HepG2 (cell line): ENCODE data around the gene EVC.

Experiments
- CBX1 ChIP-seq: IDR thresholded peaks from one replicate; pipeline ENCODE4 v1.6.1; 2016; ENCODE audit warnings: antibody characterized with exemption, low read depth
- EP300 ChIP-seq, 3 experiments: sonication (generic) in 1 of 3; formaldehyde crosslinking in 1 of 3; IDR thresholded peaks; 2 replicates each; pipeline versions ENCODE4 v1.5.1 to v1.6.1; 2011 to 2020; ENCODE audit warnings: low read depth in 2 of 3, low read length in 2 of 3, borderline replicate concordance in 1 of 3, improper control_type of control experiment in 1 of 3, mild to moderate bottlenecking in 1 of 3, missing genetic modification reagents in 1 of 3, moderate library complexity in 1 of 3
- FOXJ3 ChIP-seq: sonication (generic); formaldehyde crosslinking; IDR thresholded peaks from 2 replicates; pipeline ENCODE4 v1.4.0; 2020; ENCODE audit warnings: missing genetic modification reagents, mild to moderate bottlenecking, borderline replicate concordance
- POLR2A ChIP-seq, 2 experiments: IDR thresholded peaks; 2 replicates each; pipeline ENCODE4 v1.6.1; 2011; ENCODE audit warnings: low read depth in 2 of 2, low read length in 2 of 2, mild to moderate bottlenecking in 1 of 2, moderate library complexity in 1 of 2; ENCODE audit not compliant: insufficient read depth in 1 of 2
- SNAPC2 ChIP-seq: sonication (generic); formaldehyde crosslinking; IDR thresholded peaks from 2 replicates; pipeline ENCODE4 v1.8.1; 2022; ENCODE audit warnings: mild to moderate bottlenecking, missing genetic modification reagents
- ZBTB4 ChIP-seq: sonication (generic); formaldehyde crosslinking; IDR thresholded peaks from 2 replicates; pipeline ENCODE4 v1.4.0; 2020; ENCODE audit warnings: missing genetic modification reagents, mild to moderate bottlenecking, borderline replicate concordance
- ZNF121 ChIP-seq: sonication (generic); formaldehyde crosslinking; IDR thresholded peaks from 2 replicates; pipeline ENCODE4 v1.5.0; 2020; ENCODE audit warnings: mild to moderate bottlenecking, missing genetic modification reagents
- ZNF33B ChIP-seq: sonication (generic); formaldehyde crosslinking; IDR thresholded peaks from 2 replicates; pipeline ENCODE4 v1.5.1; 2020; ENCODE audit warnings: mild to moderate bottlenecking, missing genetic modification reagents
- TF ChIP-seq, protein P1 (sequence below): sonication (generic); formaldehyde crosslinking; IDR thresholded peaks from 2 replicates; pipeline ENCODE4 v1.5.0; 2020; ENCODE audit warnings: mild to moderate bottlenecking, missing genetic modification reagents, moderate library complexity

DNA sequence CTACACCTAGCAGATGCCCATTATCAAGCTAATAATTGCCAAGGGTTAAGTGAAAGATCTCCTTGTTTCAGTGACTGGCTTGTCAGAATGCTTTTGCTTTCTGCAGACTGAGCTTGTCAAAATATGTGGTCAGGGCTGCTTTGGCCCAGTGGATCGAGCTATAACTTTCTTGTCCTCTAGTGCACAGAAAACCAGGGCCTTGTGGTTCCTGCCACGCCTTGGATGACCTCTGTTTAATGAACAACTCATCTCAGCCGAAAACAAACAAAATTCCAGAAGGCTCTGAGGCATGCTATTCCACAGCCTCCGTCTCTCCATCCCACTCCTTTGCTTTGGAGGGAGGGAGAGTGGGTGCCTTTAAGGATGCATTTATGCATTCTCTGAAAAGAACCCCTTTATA lies 11.3 kb downstream of the EVC start:
- TF ChIP-seq POLR2A (IDR thresholded peaks at IDR 0.05; ENCODE audit: insufficient read depth in 1 of 2, low read depth in 2 of 2, low read length in 2 of 2), result no peak
- TF ChIP-seq ZNF121 (CRISPR knock-in tag), result 0 out of 2 replicates have a peak, but pooled peaks have one; percentile 42
- TF ChIP-seq CBX1, result no peak
- no peak for TF ChIP-seq SNAPC2 (CRISPR knock-in tag)
- TF ChIP-seq EP300 (IDR thresholded peaks at IDR 0.05; ENCODE audit: low read depth in 2 of 2, low read length in 2 of 2), result no peak; a peak in 1 of 4 replicates
- TF ChIP-seq EP300 (CRISPR knock-in tag; IDR thresholded peaks at IDR 0.05; ENCODE audit: borderline replicate concordance), result no peak
- TF ChIP-seq ZNF33B, result no peak
- TF ChIP-seq, protein P1, sequence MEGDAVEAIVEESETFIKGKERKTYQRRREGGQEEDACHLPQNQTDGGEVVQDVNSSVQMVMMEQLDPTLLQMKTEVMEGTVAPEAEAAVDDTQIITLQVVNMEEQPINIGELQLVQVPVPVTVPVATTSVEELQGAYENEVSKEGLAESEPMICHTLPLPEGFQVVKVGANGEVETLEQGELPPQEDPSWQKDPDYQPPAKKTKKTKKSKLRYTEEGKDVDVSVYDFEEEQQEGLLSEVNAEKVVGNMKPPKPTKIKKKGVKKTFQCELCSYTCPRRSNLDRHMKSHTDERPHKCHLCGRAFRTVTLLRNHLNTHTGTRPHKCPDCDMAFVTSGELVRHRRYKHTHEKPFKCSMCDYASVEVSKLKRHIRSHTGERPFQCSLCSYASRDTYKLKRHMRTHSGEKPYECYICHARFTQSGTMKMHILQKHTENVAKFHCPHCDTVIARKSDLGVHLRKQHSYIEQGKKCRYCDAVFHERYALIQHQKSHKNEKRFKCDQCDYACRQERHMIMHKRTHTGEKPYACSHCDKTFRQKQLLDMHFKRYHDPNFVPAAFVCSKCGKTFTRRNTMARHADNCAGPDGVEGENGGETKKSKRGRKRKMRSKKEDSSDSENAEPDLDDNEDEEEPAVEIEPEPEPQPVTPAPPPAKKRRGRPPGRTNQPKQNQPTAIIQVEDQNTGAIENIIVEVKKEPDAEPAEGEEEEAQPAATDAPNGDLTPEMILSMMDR (CRISPR knock-in tag), result no peak
- no peak for TF ChIP-seq ZBTB4
- peak; percentile 31; the same call in 1 of the 2 replicates for TF ChIP-seq FOXJ3 (CRISPR knock-in tag)
